Erythroblast (primary cell): ENCODE data around the gene NME8.

ENCODE experiments used
- GATA1 ChIP-seq: IDR thresholded peaks from 2 replicates; pipeline ENCODE4 v1.6.1; 2011; ENCODE audit warnings: low read depth, mild to moderate bottlenecking, control low read depth, low read length, moderate library complexity
- POLR2A ChIP-seq: IDR thresholded peaks from 2 replicates; pipeline ENCODE4 v1.6.1; 2011; ENCODE audit warnings: mild to moderate bottlenecking, low read length

- TF ChIP-seq POLR2A, result no peak
- no peak for TF ChIP-seq GATA1
Measured at GRCh38 chr7:37925620-37926019, 77.2 kb downstream of the NME8 start.
